Measurements from ENCODE around the gene VMA21.

VMA21 gene

GRCh38 chrX:151370906-151371305 lies 26.1 kb upstream of the VMA21 start:
- ChIA-PET POLR2A (no interaction called here), CTCF (no interaction called here)
- DNase-seq (ENCODE audit: extremely low spot score) = peak; percentile 50
- TF ChIP-seq FOXA1 (IDR thresholded peaks at IDR 0.05) (no peak), L3MBTL2 (conservative IDR thresholded peaks at IDR 0.05) (no peak), TARDBP (IDR thresholded peaks at IDR 0.05) (no peak), FOXM1 (IDR thresholded peaks at IDR 0.05; ENCODE audit: borderline replicate concordance) (no peak), BHLHE40 (IDR thresholded peaks at IDR 0.05; ENCODE audit: borderline replicate concordance) (no peak), FOXK2 (IDR thresholded peaks at IDR 0.05) (no peak), SUZ12 (IDR thresholded peaks at IDR 0.05) (no peak), ARNT (IDR thresholded peaks at IDR 0.05) (no peak), ZNF384 (IDR thresholded peaks at IDR 0.05) (no peak), LEF1 (IDR thresholded peaks at IDR 0.05; ENCODE audit: borderline replicate concordance) (no peak), HDGF (IDR thresholded peaks at IDR 0.05; ENCODE audit: borderline replicate concordance) (no peak), SP1 (IDR thresholded peaks at IDR 0.05) (no peak), ELF4 (IDR thresholded peaks at IDR 0.05) (no peak), NFRKB (IDR thresholded peaks at IDR 0.05) (no peak), CTBP1 (IDR thresholded peaks at IDR 0.05; ENCODE audit: borderline replicate concordance) (no peak), PKNOX1 (IDR thresholded peaks at IDR 0.05) (no peak)

- no peak for TF ChIP-seq FOXK2 (IDR thresholded peaks at IDR 0.05)
- no peak for TF ChIP-seq TARDBP (IDR thresholded peaks at IDR 0.05)
- no peak for TF ChIP-seq SUZ12 (IDR thresholded peaks at IDR 0.05)
- no peak for TF ChIP-seq LEF1 (IDR thresholded peaks at IDR 0.05; ENCODE audit: borderline replicate concordance)
- no peak for TF ChIP-seq FOXA1 (IDR thresholded peaks at IDR 0.05)
- TF ChIP-seq HDGF (IDR thresholded peaks at IDR 0.05; ENCODE audit: borderline replicate concordance) = no peak
- TF ChIP-seq BHLHE40 (IDR thresholded peaks at IDR 0.05; ENCODE audit: borderline replicate concordance) = no peak
- no peak for TF ChIP-seq ARNT (IDR thresholded peaks at IDR 0.05)
- no peak for TF ChIP-seq L3MBTL2 (conservative IDR thresholded peaks at IDR 0.05)
- TF ChIP-seq CTBP1 (IDR thresholded peaks at IDR 0.05; ENCODE audit: borderline replicate concordance) = no peak
- no peak for TF ChIP-seq ELF4 (IDR thresholded peaks at IDR 0.05)
- TF ChIP-seq FOXM1 (IDR thresholded peaks at IDR 0.05; ENCODE audit: borderline replicate concordance) = no peak
- ChIA-PET POLR2A (interaction anchor here (2.3 kb wide), 1 partner anchor 12 kb away, joined by 9 read pairs; the partner anchor contains the start of gene VMA21), CTCF (interaction anchor here (1.7 kb wide), 1 partner anchor 25 kb away, joined by 4 read pairs; no protein-coding TSS in a partner anchor)
- DNase-seq (ENCODE audit: extremely low spot score) = no peak
Measured at GRCh38 chrX:151384807-151385206, 12.2 kb upstream of the VMA21 start.

GRCh38 chrX:151386838-151387459 lies 10.1 kb upstream of the VMA21 start:
- POLR2A ChIA-PET = no interaction called here

GRCh38 chrX:151391722-151392121 lies 5.3 kb upstream of the VMA21 start:
- no peak for DNase-seq (ENCODE audit: extremely low spot score)
- CTCF ChIA-PET = no interaction called here
- POLR2A ChIA-PET = no interaction called here
- TF ChIP-seq LEF1 (IDR thresholded peaks at IDR 0.05; ENCODE audit: borderline replicate concordance) (no peak), NFRKB (IDR thresholded peaks at IDR 0.05) (no peak), HDGF (IDR thresholded peaks at IDR 0.05; ENCODE audit: borderline replicate concordance) (no peak), L3MBTL2 (conservative IDR thresholded peaks at IDR 0.05) (no peak)

More at GRCh38 chrX:151386838-151387459, 10.1 kb upstream of the VMA21 start:
- CTCF ChIA-PET = no interaction called here
- TF ChIP-seq FOXA1 (IDR thresholded peaks at IDR 0.05) = no peak
- TF ChIP-seq TARDBP (IDR thresholded peaks at IDR 0.05) = no peak
- no peak for TF ChIP-seq SUZ12 (IDR thresholded peaks at IDR 0.05)
- TF ChIP-seq HDGF (IDR thresholded peaks at IDR 0.05; ENCODE audit: borderline replicate concordance) = no peak
- no peak for TF ChIP-seq L3MBTL2 (conservative IDR thresholded peaks at IDR 0.05)
- no peak for TF ChIP-seq FOXM1 (IDR thresholded peaks at IDR 0.05; ENCODE audit: borderline replicate concordance)
- DNase-seq (ENCODE audit: extremely low spot score) = no peak

GRCh38 chrX:151393514-151393913 lies 3.5 kb upstream of the VMA21 start:
- TF ChIP-seq FOXK2 (IDR thresholded peaks at IDR 0.05) = no peak
- TF ChIP-seq LEF1 (IDR thresholded peaks at IDR 0.05; ENCODE audit: borderline replicate concordance) = no peak
- TF ChIP-seq ARNT (IDR thresholded peaks at IDR 0.05) = no peak
- no peak for TF ChIP-seq BHLHE40 (IDR thresholded peaks at IDR 0.05; ENCODE audit: borderline replicate concordance)
- no peak for TF ChIP-seq TARDBP (IDR thresholded peaks at IDR 0.05)
- no peak for TF ChIP-seq ZNF384 (IDR thresholded peaks at IDR 0.05)
- TF ChIP-seq SUZ12 (IDR thresholded peaks at IDR 0.05) = no peak
- no peak for TF ChIP-seq PKNOX1 (IDR thresholded peaks at IDR 0.05)
- no peak for TF ChIP-seq FOXM1 (IDR thresholded peaks at IDR 0.05; ENCODE audit: borderline replicate concordance)
- no peak for DNase-seq (ENCODE audit: extremely low spot score)
- ChIA-PET CTCF (no interaction called here), POLR2A (no interaction called here)

GRCh38 chrX:151396042-151396824 lies 773 bp upstream of the VMA21 start:
- CTCF ChIA-PET = no interaction called here
- no peak for DNase-seq (ENCODE audit: extremely low spot score)
- TF ChIP-seq FOXM1 (IDR thresholded peaks at IDR 0.05; ENCODE audit: borderline replicate concordance) = no peak
- TF ChIP-seq LEF1 (IDR thresholded peaks at IDR 0.05; ENCODE audit: borderline replicate concordance) = no peak
- no peak for TF ChIP-seq SP1 (IDR thresholded peaks at IDR 0.05)
- no peak for TF ChIP-seq TARDBP (IDR thresholded peaks at IDR 0.05)
- POLR2A ChIA-PET = interaction anchor here (1.1 to 1.8 kb wide), 5 partner anchors 12 to 413 kb away, joined by 3 to 9 read pairs (median 4); partner anchors contain the start of genes GPR50 and HMGB3
